GM12873 (cell line): ENCODE measurements around the gene SMG6.

ENCODE experiments used
- TF ChIP-seq, protein P1 (sequence below): IDR thresholded peaks from 2 replicates; pipeline ENCODE4 v1.5.1; 2012; ENCODE audit warnings: low read depth, mild to moderate bottlenecking, moderate library complexity, low read length, control low read depth; ENCODE audit not compliant: insufficient read depth; ENCODE audit errors: missing control alignments

SMG6 gene

DNA sequence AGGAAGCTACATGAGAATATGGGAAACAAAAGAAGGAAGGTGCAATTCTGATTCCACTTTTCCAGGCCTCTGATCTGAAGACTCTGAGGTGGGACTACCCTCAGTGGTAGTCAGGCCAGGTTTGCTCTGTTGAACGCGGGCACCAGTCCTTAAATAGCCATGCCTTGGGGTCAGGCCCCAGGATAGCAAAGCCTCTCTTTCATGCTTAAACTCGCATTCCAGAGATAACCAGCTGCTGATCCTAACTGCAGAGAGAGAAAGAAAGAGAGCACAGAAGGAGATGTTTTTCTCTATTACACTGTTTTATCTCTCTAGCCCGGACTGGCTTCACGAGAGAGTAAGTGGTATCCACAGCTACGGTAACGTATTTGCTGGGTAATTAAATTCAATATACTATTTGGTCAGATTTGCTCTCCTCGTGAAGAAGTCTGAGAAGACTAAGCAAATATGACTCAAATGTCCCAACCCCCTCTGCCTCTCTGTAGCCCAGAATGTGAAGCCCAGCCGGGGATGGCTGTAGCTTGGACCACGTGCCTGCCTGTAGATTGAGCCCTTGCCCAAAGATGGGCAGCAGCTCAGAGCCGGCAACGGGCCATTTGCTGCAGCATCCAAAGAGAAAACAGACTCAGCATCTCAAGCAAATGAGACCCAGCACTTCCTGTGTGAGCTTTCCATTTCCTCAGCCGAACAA, 122.2 kb downstream of the SMG6 start:
- TF ChIP-seq, protein P1, sequence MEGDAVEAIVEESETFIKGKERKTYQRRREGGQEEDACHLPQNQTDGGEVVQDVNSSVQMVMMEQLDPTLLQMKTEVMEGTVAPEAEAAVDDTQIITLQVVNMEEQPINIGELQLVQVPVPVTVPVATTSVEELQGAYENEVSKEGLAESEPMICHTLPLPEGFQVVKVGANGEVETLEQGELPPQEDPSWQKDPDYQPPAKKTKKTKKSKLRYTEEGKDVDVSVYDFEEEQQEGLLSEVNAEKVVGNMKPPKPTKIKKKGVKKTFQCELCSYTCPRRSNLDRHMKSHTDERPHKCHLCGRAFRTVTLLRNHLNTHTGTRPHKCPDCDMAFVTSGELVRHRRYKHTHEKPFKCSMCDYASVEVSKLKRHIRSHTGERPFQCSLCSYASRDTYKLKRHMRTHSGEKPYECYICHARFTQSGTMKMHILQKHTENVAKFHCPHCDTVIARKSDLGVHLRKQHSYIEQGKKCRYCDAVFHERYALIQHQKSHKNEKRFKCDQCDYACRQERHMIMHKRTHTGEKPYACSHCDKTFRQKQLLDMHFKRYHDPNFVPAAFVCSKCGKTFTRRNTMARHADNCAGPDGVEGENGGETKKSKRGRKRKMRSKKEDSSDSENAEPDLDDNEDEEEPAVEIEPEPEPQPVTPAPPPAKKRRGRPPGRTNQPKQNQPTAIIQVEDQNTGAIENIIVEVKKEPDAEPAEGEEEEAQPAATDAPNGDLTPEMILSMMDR: no peak

DNA sequence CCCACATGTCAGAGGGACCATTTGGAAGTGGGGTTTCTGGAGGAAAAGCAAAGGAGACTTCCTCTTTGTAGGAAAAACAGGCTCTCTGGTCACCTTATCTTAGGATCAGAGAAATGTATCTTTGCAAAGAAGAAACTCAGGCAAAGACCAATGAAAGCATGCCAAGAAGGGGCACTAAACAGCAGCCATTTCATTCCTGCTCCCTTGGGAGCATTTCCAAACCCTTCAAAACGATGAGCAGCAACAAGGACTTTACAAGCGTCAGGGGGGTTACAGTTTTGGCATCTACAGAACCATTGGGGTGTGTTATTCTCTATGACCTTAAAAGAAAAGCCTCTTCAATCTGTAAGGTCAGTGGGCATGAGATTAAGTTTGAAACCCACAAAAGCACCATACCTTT, 122.8 kb downstream of the SMG6 start:
- TF ChIP-seq, protein P1: no peak

DNA sequence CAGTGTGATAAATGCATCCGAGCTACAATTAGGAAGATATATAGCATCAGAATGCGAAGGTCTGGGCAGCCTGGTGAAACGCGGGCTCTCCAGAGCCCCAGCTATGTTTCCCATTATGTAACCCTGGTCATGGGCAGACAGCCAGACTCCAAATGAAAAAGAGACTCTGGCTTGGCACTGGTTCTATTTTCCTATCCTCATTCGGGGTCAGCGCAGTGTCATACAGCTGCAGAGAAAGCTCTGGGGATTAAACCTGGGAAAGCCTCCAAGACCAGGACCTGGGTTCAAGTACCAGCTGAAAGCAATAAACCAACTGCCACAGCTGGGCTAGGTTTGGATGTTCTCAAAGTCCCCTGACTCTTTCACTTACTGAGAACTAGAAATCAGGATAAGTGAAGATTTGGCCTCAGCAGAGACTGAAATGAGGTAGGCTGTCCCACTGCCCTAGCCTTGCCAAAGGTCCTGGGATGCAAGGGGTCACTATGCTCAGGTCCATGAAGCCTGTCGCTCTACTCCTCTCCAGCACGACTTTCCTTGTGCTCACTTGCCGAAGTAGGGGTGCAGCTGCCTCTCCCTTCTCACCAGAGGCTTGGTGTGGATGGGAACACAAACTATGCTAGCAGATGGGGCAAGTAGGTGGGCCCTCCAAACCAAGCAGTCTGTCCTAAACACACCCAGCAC, 123.8 kb downstream of the SMG6 start:
- TF ChIP-seq, protein P1: no peak

DNA sequence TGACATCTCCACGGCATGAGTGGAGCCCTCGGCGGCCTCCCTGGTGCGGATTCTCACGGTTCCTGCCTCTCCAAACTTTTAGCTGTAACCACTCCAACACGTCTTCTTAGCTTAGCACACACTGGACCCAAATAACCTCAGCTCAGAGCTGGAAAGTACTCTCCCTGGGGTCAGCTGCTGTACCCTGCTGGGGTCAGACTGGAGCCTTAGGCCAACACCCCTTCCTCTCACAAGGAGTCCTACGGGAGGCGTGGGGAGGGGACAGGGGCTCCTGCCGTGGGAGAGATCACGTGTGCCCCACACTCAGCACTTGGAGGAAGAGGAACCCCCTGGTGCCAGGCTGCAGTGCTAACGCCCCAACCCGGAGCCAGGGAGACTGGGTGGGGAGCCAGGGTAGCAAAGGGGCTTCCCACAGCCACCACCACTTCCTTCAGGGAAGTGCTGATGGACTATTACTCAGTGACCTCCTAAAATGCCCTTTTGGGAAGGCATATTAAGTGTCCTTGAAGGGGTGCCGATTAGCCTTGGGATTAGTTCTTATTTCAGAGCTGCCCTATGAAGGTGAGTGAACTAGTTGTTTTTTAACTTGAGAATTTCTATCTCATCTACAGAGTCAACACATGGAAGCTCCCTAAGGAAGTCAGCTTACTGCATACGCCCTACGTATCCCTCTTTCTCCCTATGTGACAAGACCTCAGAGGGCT, 124.6 kb downstream of the SMG6 start:
- TF ChIP-seq, protein P1: no peak

DNA sequence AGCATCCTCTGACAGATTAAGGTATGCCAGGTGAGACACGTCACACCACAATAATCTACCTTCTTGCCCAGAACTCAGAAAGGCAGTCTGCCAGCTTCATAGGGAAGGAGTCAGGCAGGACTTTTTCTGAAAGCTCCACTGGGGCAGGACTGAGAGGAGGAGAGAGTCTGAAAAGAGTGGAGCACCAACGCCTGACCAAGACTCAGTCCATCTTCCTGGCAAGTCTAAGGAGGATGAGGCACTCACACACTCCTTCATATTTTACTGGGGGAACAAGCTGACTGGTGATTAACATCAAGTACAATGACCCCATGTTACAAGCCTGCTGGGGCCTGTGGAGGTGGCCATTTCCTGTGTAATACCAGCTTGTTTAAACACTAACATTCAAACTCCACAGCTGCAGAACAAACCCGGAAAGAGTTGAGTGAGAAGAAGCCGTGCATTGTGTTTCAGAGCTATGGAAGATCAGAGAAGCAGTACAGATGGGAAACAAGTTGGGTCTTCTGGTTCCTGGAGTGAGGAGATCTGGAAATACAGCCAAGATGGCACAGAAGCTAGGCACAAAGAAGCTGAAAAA, 126.3 kb downstream of the SMG6 start:
- TF ChIP-seq, protein P1: no peak

DNA sequence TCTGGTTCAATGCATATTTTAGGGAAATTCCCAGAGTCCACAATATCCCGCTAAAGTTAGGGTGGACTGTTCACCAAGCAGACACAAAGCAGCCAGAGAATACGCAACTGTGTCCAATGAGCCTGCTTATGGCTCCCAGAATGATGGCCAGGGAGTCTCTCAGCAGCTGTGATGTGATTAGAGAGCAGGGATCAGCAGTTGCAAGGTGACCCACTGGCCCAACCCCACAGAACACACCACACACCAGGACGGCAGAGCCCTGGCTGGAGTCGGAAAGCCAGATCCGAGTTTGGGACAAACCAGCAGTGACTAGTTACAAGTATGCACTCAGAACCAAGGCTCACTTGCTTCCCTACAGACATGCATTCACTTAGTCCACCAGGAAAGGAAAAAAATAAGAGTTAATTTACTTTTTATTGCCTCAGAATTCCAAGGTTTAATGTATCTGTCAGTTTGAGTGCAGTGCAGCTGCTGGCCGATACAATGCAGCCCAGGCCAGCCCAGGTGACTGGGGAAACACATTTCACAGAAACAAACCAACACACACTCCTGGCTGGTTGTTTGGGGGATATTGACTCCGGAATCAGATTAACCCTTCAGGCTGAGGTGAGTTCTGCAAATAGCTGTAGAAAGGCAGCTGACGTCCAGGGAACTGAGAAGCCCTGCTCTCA, 127.0 kb downstream of the SMG6 start:
- TF ChIP-seq, protein P1: no peak
